ENCODE data around the gene HELQ.
A peak's percentile ranks its signal among the peaks of the same experiment; 100 is the strongest.

The HELQ gene

DNA sequence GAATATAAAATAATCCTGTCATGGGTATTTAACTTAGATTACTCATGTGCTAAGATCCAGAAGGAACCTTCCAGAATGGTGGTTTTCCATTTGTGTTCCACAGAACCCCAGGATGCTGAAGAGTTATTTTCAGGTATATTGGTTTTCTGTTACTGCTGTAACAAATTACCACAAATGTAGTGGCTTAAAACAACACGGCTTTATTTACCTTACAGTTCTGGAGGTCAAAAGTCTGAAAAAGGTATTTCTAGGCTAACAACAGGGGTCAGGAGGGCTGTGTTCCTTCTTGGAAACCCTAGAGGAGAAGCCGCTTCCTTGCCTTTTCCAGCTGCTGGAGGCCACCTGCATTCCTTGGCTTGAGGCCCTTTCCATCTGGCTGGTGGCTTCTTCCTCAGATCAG, 63.1 kb downstream of the HELQ start:
- ATAC-seq, result no peak
- no peak overlapping the region for H3K27ac Mint-ChIP-seq
- no peaks in the 10 kb centered on the region for H3K27me3 Mint-ChIP-seq
- H3K9me3 Mint-ChIP-seq, result no peaks in the 10 kb centered on the region
- H3K36me3 Mint-ChIP-seq, result peaks cover 10% of the 10 kb centered on the region
- no peak overlapping the region for H3K4me3 Mint-ChIP-seq
- H3K4me1 Mint-ChIP-seq, result no peaks in the 10 kb centered on the region

DNA sequence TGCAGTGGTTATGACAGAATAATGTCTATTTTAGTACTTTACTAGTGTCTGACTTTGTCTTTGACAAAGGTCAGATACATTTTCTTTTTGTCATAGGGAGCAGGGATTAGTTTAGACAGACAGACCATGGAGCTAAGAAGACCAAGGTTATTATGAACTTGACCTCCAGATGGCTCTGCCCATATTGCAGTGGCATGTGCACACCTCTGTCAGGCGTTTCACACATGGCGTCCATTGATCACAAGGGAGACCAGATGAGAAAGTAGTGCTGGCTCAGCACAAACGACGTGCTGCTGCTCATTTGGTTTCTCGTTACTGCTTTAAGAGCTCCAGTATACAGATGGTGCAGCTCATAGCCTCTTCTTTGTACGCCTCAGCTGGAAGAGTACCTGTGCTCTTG, 64.7 kb downstream of the HELQ start:
- Mint-ChIP-seq H3K27me3 (no peaks in the 10 kb centered on the region), H3K9me3 (no peaks in the 10 kb centered on the region), H3K4me3 (no peak overlapping the region), H3K4me1 (peaks cover 12% of the 10 kb centered on the region), H3K27ac (no peak overlapping the region), H3K36me3 (no peaks in the 10 kb centered on the region)
- no peak for ATAC-seq

GRCh38 chr4:83389756-83390505, 65.7 kb downstream of the HELQ start:
- Mint-ChIP-seq H3K9me3 (no peaks in the 10 kb centered on the region), H3K36me3 (no peaks in the 10 kb centered on the region), H3K4me1 (peaks cover 12% of the 10 kb centered on the region), H3K27me3 (no peaks in the 10 kb centered on the region), H3K4me3 (no peak overlapping the region), H3K27ac (no peak overlapping the region)
- ATAC-seq, result no peak

GRCh38 chr4:83389037-83389720, 66.4 kb downstream of the HELQ start:
- Mint-ChIP-seq H3K4me1 (peaks cover 12% of the 10 kb centered on the region), H3K27me3 (no peaks in the 10 kb centered on the region), H3K4me3 (no peak overlapping the region), H3K36me3 (no peaks in the 10 kb centered on the region), H3K27ac (no peak overlapping the region), H3K9me3 (no peaks in the 10 kb centered on the region)
- ATAC-seq, result no peak

- no peak for ATAC-seq
- Mint-ChIP-seq H3K36me3 (no peaks in the 10 kb centered on the region), H3K27me3 (no peaks in the 10 kb centered on the region), H3K4me3 (no peak overlapping the region), H3K9me3 (no peaks in the 10 kb centered on the region), H3K27ac (no peak overlapping the region), H3K4me1 (peaks cover 12% of the 10 kb centered on the region)
Observed at GRCh38 chr4:83388313-83388676, 67.3 kb downstream of the HELQ start.

GRCh38 chr4:83387476-83388312, 67.9 kb downstream of the HELQ start:
- no peaks in the 10 kb centered on the region for H3K9me3 Mint-ChIP-seq
- no peak for ATAC-seq
- H3K27ac Mint-ChIP-seq, result peak overlapping the region; percentile 43
- no peak overlapping the region for H3K4me3 Mint-ChIP-seq
- H3K27me3 Mint-ChIP-seq, result no peaks in the 10 kb centered on the region
- no peaks in the 10 kb centered on the region for H3K36me3 Mint-ChIP-seq
- H3K4me1 Mint-ChIP-seq, result peaks cover 12% of the 10 kb centered on the region

GRCh38 chr4:83387012-83387411, 68.6 kb downstream of the HELQ start:
- no peak for ATAC-seq
- Mint-ChIP-seq H3K4me1 (peaks cover 12% of the 10 kb centered on the region), H3K27ac (peak overlapping the region; percentile 43), H3K27me3 (no peaks in the 10 kb centered on the region), H3K4me3 (no peak overlapping the region), H3K36me3 (no peaks in the 10 kb centered on the region), H3K9me3 (no peaks in the 10 kb centered on the region)

DNA sequence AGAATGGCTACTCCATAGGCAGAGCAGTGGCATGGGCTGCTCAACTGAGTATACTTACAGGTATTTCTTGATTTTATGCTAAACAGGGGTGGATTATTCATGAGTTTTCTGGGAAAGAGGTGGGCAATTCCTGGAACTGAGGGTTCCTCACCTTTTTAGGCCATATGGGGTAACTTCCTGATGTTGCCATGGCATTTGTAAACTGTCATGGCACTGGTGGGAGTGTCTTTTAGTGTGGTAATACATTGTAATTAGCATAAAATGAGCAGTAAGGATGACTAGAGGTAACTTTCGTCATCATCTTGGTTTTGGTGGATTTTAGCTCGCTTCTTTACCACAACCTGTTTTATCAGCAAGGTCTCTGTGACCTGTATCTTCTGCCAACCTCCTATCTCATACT, 72.8 kb downstream of the HELQ start:
- Mint-ChIP-seq H3K27me3 (no peaks in the 10 kb centered on the region), H3K36me3 (peaks cover 13% of the 10 kb centered on the region), H3K27ac (no peak overlapping the region), H3K4me1 (peaks cover 12% of the 10 kb centered on the region), H3K4me3 (no peak overlapping the region), H3K9me3 (peaks cover 14% of the 10 kb centered on the region)
- no peak for ATAC-seq

- H3K27ac Mint-ChIP-seq, result no peak overlapping the region
- H3K27me3 Mint-ChIP-seq, result peaks cover 4% of the 10 kb centered on the region
Observed at GRCh38 chr4:83381173-83381572, 74.5 kb downstream of the HELQ start.

GRCh38 chr4:83378419-83378818, 77.2 kb downstream of the HELQ start:
- Mint-ChIP-seq H3K4me1 (no peaks in the 10 kb centered on the region), H3K9me3 (peaks cover 30% of the 10 kb centered on the region), H3K27ac (no peak overlapping the region), H3K27me3 (peaks cover 12% of the 10 kb centered on the region), H3K36me3 (peaks cover 25% of the 10 kb centered on the region), H3K4me3 (no peak overlapping the region)
- no peak for ATAC-seq

More at GRCh38 chr4:83381173-83381572, 74.5 kb downstream of the HELQ start:
- Mint-ChIP-seq H3K9me3 (peaks cover 24% of the 10 kb centered on the region), H3K4me1 (no peaks in the 10 kb centered on the region), H3K36me3 (peaks cover 20% of the 10 kb centered on the region), H3K4me3 (no peak overlapping the region)
- ATAC-seq, result no peak

GRCh38 chr4:83372931-83373330, 82.7 kb downstream of the HELQ start:
- Mint-ChIP-seq H3K27ac (no peak overlapping the region), H3K27me3 (peaks cover 12% of the 10 kb centered on the region), H3K4me3 (no peak overlapping the region), H3K4me1 (no peaks in the 10 kb centered on the region), H3K36me3 (peaks cover 13% of the 10 kb centered on the region), H3K9me3 (peaks cover 16% of the 10 kb centered on the region)
- no peak for ATAC-seq

DNA sequence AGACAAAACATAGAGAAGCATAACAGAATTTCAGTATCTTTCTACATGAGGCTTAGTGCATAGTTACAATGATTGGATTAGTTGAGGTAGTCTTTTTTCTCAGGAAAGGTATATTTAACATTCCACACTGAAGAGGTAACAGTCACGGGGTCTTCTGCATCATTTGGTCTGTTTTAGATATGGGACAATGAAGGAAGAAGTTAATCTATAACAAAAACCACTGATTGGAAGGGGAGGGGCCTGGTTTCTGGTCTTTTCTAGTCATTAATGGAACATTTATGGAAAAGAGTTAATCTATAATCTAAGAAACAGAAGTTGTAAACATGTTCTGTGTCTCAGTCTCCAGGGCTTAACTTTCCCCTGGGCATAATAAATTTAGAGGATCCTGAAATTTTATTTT, 83.7 kb downstream of the HELQ start:
- H3K4me1 Mint-ChIP-seq, result no peaks in the 10 kb centered on the region
- ATAC-seq, result no peak
- H3K4me3 Mint-ChIP-seq, result no peak overlapping the region
- peaks cover 12% of the 10 kb centered on the region for H3K27me3 Mint-ChIP-seq
- H3K36me3 Mint-ChIP-seq, result peaks cover 8% of the 10 kb centered on the region
- H3K27ac Mint-ChIP-seq, result no peak overlapping the region
- H3K9me3 Mint-ChIP-seq, result peaks cover 9% of the 10 kb centered on the region

DNA sequence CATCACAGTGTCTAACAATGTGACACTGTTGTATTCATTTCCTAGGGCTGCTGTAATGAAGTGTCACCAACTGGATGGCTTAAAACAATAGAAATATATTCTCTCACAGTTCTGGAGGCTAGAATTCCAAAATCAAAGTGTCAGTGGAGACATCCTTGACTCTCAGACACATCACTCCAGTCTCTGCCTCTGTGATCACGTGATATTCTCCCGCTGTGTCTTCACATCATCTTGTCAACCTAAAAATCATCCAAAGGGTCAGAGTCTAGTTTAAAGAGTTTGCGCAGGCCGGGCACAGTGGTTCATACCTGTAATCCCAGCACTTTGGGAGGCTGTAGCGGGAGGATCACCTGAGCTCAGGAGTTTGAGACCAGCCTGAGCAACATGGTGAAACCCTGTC, 84.4 kb downstream of the HELQ start:
- no peak for ATAC-seq
- Mint-ChIP-seq H3K27me3 (peaks cover 9% of the 10 kb centered on the region), H3K36me3 (peaks cover 6% of the 10 kb centered on the region), H3K4me3 (no peak overlapping the region), H3K4me1 (no peaks in the 10 kb centered on the region), H3K27ac (no peak overlapping the region), H3K9me3 (peaks cover 6% of the 10 kb centered on the region)

GRCh38 chr4:83370640-83370906, 85.0 kb downstream of the HELQ start:
- no peak overlapping the region for H3K27ac Mint-ChIP-seq
- peaks cover 2% of the 10 kb centered on the region for H3K27me3 Mint-ChIP-seq
- no peaks in the 10 kb centered on the region for H3K4me1 Mint-ChIP-seq
- no peak for ATAC-seq
- H3K36me3 Mint-ChIP-seq, result no peaks in the 10 kb centered on the region
- H3K9me3 Mint-ChIP-seq, result no peaks in the 10 kb centered on the region
- H3K4me3 Mint-ChIP-seq, result no peak overlapping the region

- H3K36me3 Mint-ChIP-seq, result no peaks in the 10 kb centered on the region
- no peaks in the 10 kb centered on the region for H3K9me3 Mint-ChIP-seq
- no peak overlapping the region for H3K27ac Mint-ChIP-seq
- no peaks in the 10 kb centered on the region for H3K4me1 Mint-ChIP-seq
- no peaks in the 10 kb centered on the region for H3K27me3 Mint-ChIP-seq
- no peak overlapping the region for H3K4me3 Mint-ChIP-seq
- no peak for ATAC-seq
Observed at GRCh38 chr4:83369831-83370639, 85.6 kb downstream of the HELQ start.

All from stimulated activated memory B cell treated with anti-CD40 and anti-IgM and Interleukin-4, amounts not matched to agents 10 μg/mL and 1 μg/mL and 100 μg/mL, for 72 hours (primary cell).